Activated CD8-positive, alpha-beta T cell treated with anti-CD3 and anti-CD28 coated beads for 36 hours (primary cell): ENCODE data around the gene CEP85L. TPM values are rescaled to one million over a fixed set of nuclear protein-coding genes. Genes with fewer than 3 reads are reported as not detected.
A peak's percentile ranks its signal among the peaks of the same experiment; 100 is the strongest.

Experiments
- ATAC-seq: fragments of 200-7000 bp; cut with Tn5 transposase; one replicate; pipeline ENCODE4 v1.10.0; 2021; ENCODE audit warnings: mild to moderate bottlenecking, moderate library complexity
- CTCF ChIA-PET: fragments of 350-600 bp; sonication (Branson Sonifier 250); formaldehyde crosslinking; loops from one replicate; lab custom pipeline; 2021; ENCODE audit warnings: antibody characterized with exemption; lab: Charles Lee
- POLR2A ChIA-PET: fragments of 350-600 bp; sonication (Branson Sonifier 250); formaldehyde crosslinking; loops from one replicate; lab custom pipeline; 2021; ENCODE audit warnings: antibody characterized with exemption; lab: Charles Lee
- DNase-seq: peaks from one replicate; pipeline ENCODE4 v3.0.0-alpha.2; 2020
- H3K27ac Mint-ChIP-seq: one replicate; pipeline ENCODE4 v1.8.0; 2021; ENCODE audit warnings: mild to moderate bottlenecking, mixed read lengths
- H3K27me3 Mint-ChIP-seq: one replicate; pipeline ENCODE4 v1.8.0; 2021; ENCODE audit warnings: mixed read lengths
- H3K36me3 Mint-ChIP-seq: one replicate; pipeline ENCODE4 v1.8.0; 2021; ENCODE audit warnings: low read depth, mixed read lengths
- H3K4me1 Mint-ChIP-seq: one replicate; pipeline ENCODE4 v1.8.0; 2021; ENCODE audit warnings: low read depth, mixed read lengths
- H3K4me3 Mint-ChIP-seq: one replicate; pipeline ENCODE4 v1.8.0; 2021; ENCODE audit warnings: mild to moderate bottlenecking, moderate library complexity, mixed read lengths
- H3K9me3 Mint-ChIP-seq: one replicate; pipeline ENCODE4 v1.8.0; 2021; ENCODE audit warnings: mixed read lengths
- CTCF ChIP-seq: fragments of 200-600 bp; IDR thresholded peaks from one replicate; pipeline ENCODE4 v1.8.0; 2022; ENCODE audit warnings: antibody characterized with exemption, mild to moderate bottlenecking
- intact Hi-C: fragments of 100-400 bp; cut with micrococcal nuclease; formaldehyde crosslinking; loops from one replicate; pipeline ENCODE4 v1.10.0; 2022
- total RNA-seq, 2 experiments: library from RNA; stranded (reverse); gene quantifications; one replicate each; pipeline ENCODE4 v1.2.3, GENCODE V29; 2021

Gene CEP85L
- total RNA-seq, 2 experiments from 2014 or later = 39.6 to 40.3 TPM

- no peak for TF ChIP-seq CTCF
- peak overlapping the region; percentile 24 for H3K4me3 Mint-ChIP-seq
- intact Hi-C loops = loop anchor here (5.0 kb wide), 1 partner anchor 120 kb away; no protein-coding TSS in a partner anchor
Observed at GRCh38 chr6:118656847-118657451, 5.6 kb upstream of the CEP85L start.

GRCh38 chr6:118652051-118652615 is 742 bp upstream of the CEP85L start:
- intact Hi-C loops = no loop called here
- peaks cover 35% of the 10 kb centered on the region for H3K36me3 Mint-ChIP-seq
- no peak for TF ChIP-seq CTCF
- DNase-seq = no peak
- H3K27ac Mint-ChIP-seq = peak overlapping the region; percentile 96
- ChIA-PET CTCF (interaction anchor here (1.6 kb wide), 1 partner anchor 125 kb away, joined by 9 read pairs; no protein-coding TSS in a partner anchor), POLR2A (interaction anchor here (1.2 to 2.0 kb wide), 7 partner anchors 8 to 70 kb away, joined by 3 to 10 read pairs (median 3); no protein-coding TSS in a partner anchor)
- H3K4me1 Mint-ChIP-seq = peaks cover 61% of the 10 kb centered on the region
- peak overlapping the region; percentile 93 for H3K4me3 Mint-ChIP-seq
- no peaks in the 10 kb centered on the region for H3K9me3 Mint-ChIP-seq
- peak; percentile 5 for ATAC-seq
- no peaks in the 10 kb centered on the region for H3K27me3 Mint-ChIP-seq

More at GRCh38 chr6:118656847-118657451, 5.6 kb upstream of the CEP85L start:
- CTCF ChIA-PET = interaction anchor here (0.6 to 1.7 kb wide), 6 partner anchors 15 to 238 kb away, joined by 3 to 5 read pairs (median 3); no protein-coding TSS in a partner anchor
- ATAC-seq (peak; percentile 55), DNase-seq (peak; percentile 29)
- H3K4me1 Mint-ChIP-seq = peaks cover 76% of the 10 kb centered on the region
- no peaks in the 10 kb centered on the region for H3K27me3 Mint-ChIP-seq
- H3K27ac Mint-ChIP-seq = peak overlapping the region; percentile 87
- POLR2A ChIA-PET = interaction anchor here (0.6 to 1.7 kb wide), 5 partner anchors 27 to 238 kb away, joined by 3 to 6 read pairs (median 3); no protein-coding TSS in a partner anchor
- peaks cover 32% of the 10 kb centered on the region for H3K36me3 Mint-ChIP-seq
- no peaks in the 10 kb centered on the region for H3K9me3 Mint-ChIP-seq

GRCh38 chr6:118650582-118651281 is 659 bp downstream of the CEP85L start:
- no peaks in the 10 kb centered on the region for H3K27me3 Mint-ChIP-seq
- CTCF ChIA-PET = interaction anchor here (1.0 to 1.6 kb wide), 6 partner anchors 11 to 150 kb away, joined by 3 to 9 read pairs (median 3); no protein-coding TSS in a partner anchor

GRCh38 chr6:118649918-118650581 is 1.3 kb downstream of the CEP85L start:
- H3K27ac Mint-ChIP-seq = peak overlapping the region; percentile 85
- H3K4me1 Mint-ChIP-seq = peaks cover 51% of the 10 kb centered on the region
- POLR2A ChIA-PET = interaction anchor here (1.0 to 2.0 kb wide), 5 partner anchors 10 to 62 kb away, joined by 3 to 10 read pairs (median 6); no protein-coding TSS in a partner anchor
- intact Hi-C loops = no loop called here
- ATAC-seq (no peak), DNase-seq (no peak)
- no peaks in the 10 kb centered on the region for H3K9me3 Mint-ChIP-seq
- no peaks in the 10 kb centered on the region for H3K27me3 Mint-ChIP-seq
- peak overlapping the region; percentile 87 for H3K4me3 Mint-ChIP-seq
- CTCF ChIA-PET = interaction anchor here (0.8 to 1.6 kb wide), 6 partner anchors 15 to 151 kb away, joined by 3 to 9 read pairs (median 4); no protein-coding TSS in a partner anchor
- TF ChIP-seq CTCF = no peak
- H3K36me3 Mint-ChIP-seq = peaks cover 35% of the 10 kb centered on the region

More at GRCh38 chr6:118650582-118651281, 659 bp downstream of the CEP85L start:
- intact Hi-C loops = no loop called here
- Mint-ChIP-seq H3K4me3 (peak overlapping the region; percentile 87), H3K27ac (peak overlapping the region; percentile 87), H3K4me1 (peaks cover 54% of the 10 kb centered on the region), H3K9me3 (no peaks in the 10 kb centered on the region), H3K36me3 (peaks cover 36% of the 10 kb centered on the region)
- POLR2A ChIA-PET = interaction anchor here (0.7 to 2.0 kb wide), 13 partner anchors 9 to 128 kb away, joined by 3 to 10 read pairs (median 3); no protein-coding TSS in a partner anchor
- DNase-seq (peak; percentile 60), ATAC-seq (peak; percentile 21)
- no peak for TF ChIP-seq CTCF
